Measurements from ENCODE around the gene TBC1D9.

- TF ChIP-seq, protein P1, sequence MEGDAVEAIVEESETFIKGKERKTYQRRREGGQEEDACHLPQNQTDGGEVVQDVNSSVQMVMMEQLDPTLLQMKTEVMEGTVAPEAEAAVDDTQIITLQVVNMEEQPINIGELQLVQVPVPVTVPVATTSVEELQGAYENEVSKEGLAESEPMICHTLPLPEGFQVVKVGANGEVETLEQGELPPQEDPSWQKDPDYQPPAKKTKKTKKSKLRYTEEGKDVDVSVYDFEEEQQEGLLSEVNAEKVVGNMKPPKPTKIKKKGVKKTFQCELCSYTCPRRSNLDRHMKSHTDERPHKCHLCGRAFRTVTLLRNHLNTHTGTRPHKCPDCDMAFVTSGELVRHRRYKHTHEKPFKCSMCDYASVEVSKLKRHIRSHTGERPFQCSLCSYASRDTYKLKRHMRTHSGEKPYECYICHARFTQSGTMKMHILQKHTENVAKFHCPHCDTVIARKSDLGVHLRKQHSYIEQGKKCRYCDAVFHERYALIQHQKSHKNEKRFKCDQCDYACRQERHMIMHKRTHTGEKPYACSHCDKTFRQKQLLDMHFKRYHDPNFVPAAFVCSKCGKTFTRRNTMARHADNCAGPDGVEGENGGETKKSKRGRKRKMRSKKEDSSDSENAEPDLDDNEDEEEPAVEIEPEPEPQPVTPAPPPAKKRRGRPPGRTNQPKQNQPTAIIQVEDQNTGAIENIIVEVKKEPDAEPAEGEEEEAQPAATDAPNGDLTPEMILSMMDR (IDR thresholded peaks at IDR 0.05): no peak
- TF ChIP-seq POLR2A (IDR thresholded peaks at IDR 0.05): no peak
Measured at GRCh38 chr4:140729344-140730049, 26.7 kb downstream of the TBC1D9 start.
